GM20000 (cell line): ENCODE results near the gene ANO5.

Experiments used
- DNase-seq: peaks from one replicate; pipeline ENCODE4 v3.0.0; 2012; ENCODE audit warnings: low spot score
- CTCF ChIP-seq: IDR thresholded peaks from 2 replicates; pipeline ENCODE4 v1.5.1; 2012; ENCODE audit warnings: mild to moderate bottlenecking, control low read depth; ENCODE audit errors: extremely low read depth, missing control alignments

The ANO5 gene, protein sequence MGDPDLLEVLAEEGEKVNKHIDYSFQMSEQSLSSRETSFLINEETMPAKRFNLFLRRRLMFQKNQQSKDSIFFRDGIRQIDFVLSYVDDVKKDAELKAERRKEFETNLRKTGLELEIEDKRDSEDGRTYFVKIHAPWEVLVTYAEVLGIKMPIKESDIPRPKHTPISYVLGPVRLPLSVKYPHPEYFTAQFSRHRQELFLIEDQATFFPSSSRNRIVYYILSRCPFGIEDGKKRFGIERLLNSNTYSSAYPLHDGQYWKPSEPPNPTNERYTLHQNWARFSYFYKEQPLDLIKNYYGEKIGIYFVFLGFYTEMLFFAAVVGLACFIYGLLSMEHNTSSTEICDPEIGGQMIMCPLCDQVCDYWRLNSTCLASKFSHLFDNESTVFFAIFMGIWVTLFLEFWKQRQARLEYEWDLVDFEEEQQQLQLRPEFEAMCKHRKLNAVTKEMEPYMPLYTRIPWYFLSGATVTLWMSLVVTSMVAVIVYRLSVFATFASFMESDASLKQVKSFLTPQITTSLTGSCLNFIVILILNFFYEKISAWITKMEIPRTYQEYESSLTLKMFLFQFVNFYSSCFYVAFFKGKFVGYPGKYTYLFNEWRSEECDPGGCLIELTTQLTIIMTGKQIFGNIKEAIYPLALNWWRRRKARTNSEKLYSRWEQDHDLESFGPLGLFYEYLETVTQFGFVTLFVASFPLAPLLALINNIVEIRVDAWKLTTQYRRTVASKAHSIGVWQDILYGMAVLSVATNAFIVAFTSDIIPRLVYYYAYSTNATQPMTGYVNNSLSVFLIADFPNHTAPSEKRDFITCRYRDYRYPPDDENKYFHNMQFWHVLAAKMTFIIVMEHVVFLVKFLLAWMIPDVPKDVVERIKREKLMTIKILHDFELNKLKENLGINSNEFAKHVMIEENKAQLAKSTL

DNA sequence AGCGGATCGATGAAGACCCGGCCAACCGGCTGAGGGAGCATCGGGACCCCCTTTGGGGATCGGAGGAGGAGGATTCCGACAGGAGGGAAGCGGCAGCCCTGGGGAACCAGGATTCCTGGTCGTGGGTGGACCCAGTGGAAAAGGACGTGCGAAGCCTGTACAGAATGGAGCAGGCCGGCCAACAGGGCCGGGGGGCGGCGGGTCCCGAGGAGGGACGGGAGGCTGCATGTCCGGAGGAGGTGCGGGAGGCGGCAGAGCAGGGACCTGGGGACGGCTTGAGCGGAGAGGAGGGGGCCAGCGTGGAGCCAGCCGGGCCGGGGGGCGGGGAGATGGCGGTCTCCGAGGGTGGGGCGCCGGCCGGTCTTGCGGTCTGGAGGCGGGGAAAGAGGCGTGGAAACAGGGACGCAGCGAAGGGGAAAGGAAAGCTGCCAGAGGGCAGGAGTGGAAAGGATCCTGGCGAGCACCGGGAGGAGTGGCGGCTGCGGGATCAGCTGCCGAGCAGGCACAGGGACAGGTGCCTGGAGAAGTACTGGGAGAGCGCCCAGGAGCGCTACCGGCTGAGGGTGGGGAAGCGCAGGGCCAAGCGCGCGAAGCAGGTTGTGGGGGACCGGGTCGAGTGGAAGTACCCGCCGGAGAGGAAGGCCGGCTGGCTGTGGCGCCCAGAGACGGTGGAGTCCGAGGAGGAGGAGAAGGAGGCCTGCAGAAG lies at the start of gene ANO5:
ANO5 (plus strand) TSS at position 444 of the 706 bp plus-strand sequence. CDS start 408 bp downstream, outside the sequence.
- DNase-seq: peak; percentile 52
- TF ChIP-seq CTCF: no peak

DNA sequence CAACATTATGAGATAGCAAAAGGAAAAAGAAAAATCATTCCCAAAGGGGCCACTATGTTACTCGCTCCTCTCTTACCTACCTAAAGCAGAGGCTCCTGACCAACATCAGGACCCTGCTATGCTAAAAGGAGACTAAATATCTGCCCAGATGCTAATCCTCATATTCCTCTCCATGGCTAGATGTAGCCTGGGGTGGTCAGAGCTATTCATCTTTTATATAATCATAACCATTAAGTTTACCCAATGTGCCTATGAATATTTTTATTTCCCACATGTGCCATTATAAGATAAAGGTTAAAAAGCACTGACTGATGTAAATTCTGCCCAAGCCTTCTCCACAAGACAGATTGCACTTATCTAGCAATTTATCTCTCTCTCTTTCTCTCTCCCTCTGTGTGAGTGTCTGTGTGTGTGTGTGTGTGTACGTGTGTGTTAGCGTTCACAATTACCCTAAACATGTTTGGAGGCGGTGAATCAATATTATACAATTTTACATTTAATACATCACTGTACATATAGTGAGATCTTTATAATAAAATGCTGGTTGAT lies 41.2 kb upstream of the ANO5 start:
- no peak for DNase-seq
- TF ChIP-seq CTCF: no peak

DNA sequence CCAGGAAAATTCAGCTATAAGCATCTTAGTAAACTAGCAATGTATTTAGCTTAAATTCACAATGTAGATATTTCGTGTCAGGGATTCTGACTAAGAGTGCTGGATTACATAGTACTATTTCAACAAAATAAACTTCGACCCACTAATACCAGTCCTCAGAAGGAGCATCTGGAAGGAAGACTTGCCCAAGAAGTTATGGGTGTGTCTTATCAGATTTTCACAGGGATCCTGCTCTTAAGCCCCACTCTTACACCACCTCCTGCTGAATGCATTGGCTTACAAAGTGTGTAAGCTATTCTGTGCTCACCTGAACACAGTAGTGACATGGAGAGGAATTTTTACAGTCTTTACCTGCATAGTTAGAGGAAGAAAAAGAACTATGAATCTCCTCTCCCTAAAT lies 35.4 kb upstream of the ANO5 start:
- DNase-seq: no peak

GRCh38 chr11:22161489-22161888 lies 31.4 kb upstream of the ANO5 start:
- TF ChIP-seq CTCF: no peak
- DNase-seq: no peak

More for the DNA sequence above, 35.4 kb upstream of the ANO5 start:
- no peak for TF ChIP-seq CTCF

GRCh38 chr11:22162756-22163155 lies 30.1 kb upstream of the ANO5 start:
- DNase-seq: no peak
- no peak for TF ChIP-seq CTCF

DNA sequence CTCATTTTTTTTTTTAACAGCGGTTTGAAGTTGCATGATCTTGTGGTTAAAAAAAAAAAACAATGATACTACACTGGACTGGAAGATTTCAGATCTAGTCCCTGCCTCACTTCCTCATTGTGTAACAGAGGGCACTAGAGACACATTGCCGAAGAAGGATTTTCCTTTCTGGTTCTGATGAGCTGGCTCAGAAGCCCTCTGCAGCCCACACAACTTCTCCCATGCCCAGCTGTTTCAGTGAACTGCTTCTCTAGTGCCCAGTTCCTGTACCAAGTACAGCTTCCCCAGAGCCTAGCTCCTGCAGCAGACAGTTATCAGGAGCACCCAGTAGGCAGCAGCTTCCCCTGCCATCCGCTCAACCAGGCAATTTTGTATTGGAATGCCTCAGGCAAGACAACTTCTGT lies 29.5 kb upstream of the ANO5 start:
- no peak for TF ChIP-seq CTCF
- DNase-seq: no peak
